ENCODE data around the gene ADD3.

The ADD3 gene

DNA sequence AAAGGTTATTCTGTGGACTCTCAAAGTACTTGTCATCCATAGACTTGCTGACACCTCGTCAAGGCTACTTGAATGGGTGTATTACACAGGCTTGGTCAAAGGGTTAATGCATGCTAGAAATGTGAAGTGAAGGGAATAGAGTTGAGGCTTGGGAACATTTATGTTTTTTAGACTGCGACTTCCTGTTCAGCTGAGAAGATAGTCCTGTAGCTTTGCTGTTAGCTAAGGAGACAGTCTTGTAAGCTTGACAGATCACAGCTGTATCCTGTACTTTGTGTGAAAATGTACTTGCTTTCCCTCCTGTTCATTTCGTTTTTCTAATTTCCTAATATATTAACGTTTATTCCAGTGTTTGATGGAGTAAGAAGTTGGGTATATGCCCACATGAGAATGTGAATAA is 52.1 kb downstream of the ADD3 start:
- no peak for DNase-seq

DNA sequence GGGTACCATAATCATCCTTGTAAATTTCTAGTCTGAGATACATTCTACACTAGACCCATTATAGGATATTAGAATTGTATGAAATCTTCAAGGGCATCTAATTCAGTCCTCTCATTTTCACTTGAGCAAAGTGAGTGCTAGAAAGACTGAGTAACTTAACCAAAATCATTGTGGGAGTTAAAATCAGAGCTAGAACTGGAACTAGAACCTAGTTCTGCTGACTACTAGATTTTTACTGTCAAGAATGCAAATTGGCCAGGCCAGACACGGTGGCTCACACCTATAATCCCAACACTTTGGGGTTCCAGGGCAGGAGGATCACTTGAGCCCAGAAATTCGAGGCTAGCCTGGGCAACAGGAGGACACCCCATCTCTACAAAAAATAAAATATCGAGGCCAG is 53.9 kb downstream of the ADD3 start:
- no peak for DNase-seq

GRCh38 chr10:110065269-110065668 is 57.5 kb downstream of the ADD3 start:
- DNase-seq, result no peak

DNA sequence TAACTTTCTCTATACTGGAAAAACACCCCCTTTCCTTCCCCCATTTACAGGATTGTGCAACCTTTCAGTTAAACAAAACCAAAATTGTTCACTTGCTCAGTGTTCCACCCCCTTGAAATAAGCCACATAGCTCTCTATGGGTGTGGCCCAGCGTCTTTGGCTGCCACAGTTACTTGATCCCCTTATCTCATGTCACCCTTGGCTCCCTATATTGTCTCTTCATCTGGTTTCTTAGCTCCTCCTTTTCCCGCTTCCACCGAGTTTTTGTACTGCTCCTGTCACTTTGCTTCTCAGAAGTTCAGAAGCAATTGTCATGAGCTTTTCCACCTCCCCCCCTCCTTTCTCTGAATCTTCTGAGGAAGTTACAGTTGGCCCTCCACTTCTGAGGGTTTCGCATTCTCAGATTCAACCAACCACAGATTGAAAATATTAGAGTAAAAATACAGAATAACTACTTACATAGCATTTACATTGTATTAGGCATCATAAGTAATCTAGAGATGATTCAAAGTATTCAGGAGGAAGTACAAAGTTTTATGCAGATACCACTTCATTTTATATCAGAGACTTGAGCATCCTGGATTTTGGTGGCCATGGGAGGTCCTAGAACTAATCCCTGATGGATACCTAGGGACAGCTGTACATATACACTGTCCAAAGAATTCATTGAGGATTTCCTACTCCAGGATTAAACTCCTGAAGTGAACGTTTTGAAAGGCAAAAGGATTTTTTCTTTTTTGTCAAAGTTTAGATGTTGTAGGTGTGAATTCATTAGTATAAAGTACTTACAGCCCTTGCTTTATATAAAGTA is 60.4 kb downstream of the ADD3 start:
- DNase-seq, result no peak

GRCh38 chr10:110068780-110069179 is 61.0 kb downstream of the ADD3 start:
- no peak for DNase-seq

DNA sequence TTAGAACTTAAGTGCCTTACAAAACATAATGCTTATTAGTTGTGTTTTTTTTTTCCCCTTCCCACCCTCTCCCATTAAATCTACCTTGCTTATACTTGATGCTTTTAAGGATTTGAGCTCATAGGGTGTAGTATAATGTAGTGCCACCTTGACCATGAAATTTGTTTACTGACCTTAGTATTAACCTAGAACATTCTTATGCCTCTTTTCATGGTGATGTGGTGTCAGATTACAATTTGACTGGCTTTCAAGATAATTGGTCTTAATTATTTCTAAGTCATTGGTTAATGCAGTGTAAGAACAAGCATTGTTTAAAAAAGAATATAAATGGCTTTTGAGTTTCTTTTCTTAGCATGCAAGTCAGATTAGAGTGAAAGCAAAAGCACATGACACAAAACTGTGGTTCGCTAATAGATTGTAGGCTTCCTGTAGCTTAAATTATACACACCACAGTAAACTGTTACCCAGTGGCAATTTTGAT is 61.8 kb downstream of the ADD3 start:
- no peak for DNase-seq

GRCh38 chr10:110073896-110074295 is 66.1 kb downstream of the ADD3 start:
- no peak for DNase-seq

DNA sequence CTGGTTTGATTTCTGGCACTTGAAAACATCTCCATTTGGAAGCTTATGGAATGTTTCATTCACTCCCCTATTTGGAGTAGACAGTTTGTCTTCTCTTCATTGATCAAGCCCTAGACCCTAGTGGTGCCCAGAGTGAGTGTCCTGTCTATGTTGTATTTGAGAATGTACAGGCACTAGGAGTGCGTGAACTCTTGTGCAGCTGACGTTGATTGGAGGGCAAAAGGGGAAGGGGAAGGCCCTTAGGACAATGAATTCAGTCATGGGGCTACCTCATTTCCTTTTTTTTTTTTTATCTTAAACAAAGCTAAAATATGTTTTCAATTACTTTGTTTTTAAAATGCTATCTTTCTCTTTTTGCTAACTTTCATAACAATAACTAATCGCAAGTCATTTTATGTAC is 66.5 kb downstream of the ADD3 start:
- no peak for DNase-seq

DNA sequence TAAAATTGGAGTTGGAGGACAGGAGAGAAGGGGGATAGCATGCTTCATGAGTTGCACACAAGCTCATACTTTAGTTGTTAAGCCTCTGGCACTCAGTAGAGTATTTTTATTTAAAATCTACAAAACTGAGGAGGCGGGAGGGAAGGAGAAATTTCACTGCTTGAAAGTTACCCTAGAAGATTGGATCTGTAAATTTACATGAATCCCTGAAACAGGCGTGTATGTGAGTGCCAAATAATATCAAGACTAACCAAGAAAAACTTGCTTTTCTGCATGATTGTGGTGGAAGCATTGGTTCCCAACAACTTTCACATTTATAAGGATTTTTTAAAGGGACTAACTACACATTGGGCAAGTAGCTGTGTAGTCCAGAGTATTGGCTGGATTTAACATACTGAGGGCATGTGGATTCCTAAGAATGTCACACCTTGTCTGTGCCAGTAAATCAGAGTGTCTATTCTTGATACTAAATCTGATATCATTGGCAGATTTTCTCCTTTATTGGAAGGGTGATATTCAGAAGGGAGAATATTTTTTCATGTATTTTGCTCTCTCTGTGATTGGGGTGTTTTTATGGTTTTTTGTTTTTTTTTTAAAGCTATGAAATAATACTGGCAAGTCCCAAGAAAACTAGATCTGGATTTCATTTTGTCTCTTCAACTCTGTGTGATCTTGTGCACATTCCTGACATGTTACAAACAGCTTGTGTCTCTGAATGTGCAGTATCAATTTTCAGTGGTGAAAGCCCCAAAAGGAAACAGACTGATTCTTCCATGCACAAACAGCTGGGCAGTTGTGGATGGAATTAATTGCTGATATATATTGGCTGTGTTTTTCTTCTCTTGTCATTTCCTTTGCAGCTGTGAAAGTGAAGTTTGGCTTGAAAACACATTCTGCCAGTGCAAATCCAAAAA is 67.2 kb downstream of the ADD3 start:
- no peak for DNase-seq

GRCh38 chr10:110075686-110076085 is 67.9 kb downstream of the ADD3 start:
- no peak for DNase-seq

DNA sequence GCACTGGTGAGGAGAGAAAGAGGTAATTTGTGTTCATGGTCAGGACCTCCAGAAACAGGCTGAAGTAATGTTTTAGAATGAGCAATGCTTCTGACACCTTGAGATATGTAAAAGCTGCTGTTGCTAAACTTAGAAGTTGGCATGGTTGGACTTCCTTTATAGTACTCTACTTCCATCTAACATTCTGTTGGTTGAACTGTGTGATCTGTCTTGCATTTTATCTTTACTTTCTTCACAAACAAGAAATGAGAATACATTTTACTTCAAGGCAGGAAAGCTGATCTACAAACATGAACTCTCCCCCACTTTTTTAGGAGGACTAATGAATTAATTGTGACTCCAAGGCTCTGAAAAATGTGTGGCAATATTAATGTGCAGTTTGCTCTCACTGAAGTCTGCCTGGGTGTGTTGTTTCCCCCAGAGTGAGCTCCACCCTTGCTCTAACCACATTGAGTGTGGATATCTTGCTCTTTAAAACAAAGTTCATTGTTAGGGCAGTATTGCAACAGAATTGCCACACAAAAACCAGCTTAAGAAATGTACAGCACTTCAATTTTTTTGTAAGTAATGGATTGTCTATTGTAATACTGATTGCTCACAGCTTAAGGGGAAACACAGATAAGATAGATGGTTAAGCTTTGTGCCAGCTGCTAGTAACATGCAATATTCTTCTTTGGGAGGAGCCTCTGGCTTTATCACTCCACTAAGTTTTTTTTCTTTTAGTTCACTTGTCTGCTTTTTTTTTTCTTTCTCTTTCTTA is 69.0 kb downstream of the ADD3 start:
- peak in 1 of 56 donors; percentile 12 for DNase-seq

DNA sequence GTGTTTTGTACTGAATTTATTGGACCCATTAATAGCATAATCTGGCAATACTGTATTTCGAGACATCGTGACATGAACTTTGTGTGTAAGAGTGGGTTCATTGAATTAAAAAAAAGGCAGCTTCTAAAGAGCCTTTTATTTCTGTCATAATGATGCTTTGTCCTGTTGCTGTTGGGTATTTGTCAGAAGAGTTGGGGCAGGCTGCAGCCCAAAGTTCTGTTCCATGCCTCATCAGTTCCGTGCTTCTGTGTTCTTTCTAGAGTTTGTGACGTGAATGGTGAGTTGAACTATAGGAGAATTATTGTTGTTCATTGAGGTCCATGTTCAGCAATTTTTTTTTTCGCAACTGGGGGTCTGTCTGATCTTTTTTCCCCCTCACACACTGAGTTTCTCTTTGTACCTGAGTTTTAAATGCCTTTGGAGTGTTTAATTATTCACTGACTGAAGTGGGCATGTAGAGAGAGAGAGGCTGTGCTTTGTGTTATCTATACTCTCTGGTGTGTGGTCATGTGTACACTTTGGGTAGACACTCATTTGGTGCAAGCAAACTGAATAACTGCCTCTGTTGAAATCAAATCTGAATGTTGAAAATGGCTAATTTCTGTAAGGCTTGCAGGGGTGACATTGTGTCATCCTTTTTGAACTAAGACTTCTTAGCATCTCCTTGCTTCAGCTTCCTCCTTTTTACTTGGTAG is 69.8 kb downstream of the ADD3 start:
- peak in 37 of 56 donors; percentile 1 to 79 (median 31) for DNase-seq

DNA sequence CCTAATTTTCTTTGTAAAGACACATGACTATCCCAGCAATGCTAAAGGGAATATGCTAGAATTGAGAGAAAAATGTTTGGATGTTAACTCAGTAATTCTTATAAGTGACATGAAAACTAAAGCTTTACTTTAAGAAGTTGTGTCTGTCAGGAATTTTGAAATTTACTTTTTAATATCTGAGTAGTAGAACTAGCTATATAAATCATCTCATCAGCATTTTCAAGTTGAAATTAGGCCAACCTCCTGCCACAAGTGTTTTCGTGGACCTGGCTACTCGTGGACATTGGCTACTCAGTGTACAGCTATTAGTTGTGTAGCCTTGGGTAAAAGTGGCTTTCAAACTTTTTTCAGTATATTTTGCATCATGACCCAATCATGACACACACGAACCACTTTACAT is 70.5 kb downstream of the ADD3 start:
- DNase-seq, result no peak

- DNase-seq, result peak in 22 of 56 donors; percentile 3 to 58 (median 19)
These were observed 74.1 kb downstream of the ADD3 start for GRCh38 chr10:110081911-110082310.

DNA sequence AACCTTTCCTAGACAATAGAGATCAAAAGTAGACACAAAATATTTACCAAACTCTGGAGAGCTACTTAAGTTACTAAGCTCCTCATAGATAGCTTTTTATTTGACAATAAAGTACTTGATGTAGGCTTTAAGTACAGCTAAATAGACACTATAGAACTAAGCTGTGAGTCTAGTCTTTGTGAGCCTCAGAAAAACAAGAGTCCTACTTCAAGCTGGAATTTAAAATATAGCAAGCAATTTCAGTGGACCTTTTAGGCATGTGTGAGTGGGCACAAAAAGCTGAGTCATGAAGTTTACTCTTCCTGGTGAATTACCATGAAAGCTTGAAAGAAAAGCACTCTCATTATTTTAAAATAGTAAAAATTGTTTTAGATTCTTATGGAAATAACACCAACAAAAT is 76.1 kb downstream of the ADD3 start:
- DNase-seq, result no peak

DNA sequence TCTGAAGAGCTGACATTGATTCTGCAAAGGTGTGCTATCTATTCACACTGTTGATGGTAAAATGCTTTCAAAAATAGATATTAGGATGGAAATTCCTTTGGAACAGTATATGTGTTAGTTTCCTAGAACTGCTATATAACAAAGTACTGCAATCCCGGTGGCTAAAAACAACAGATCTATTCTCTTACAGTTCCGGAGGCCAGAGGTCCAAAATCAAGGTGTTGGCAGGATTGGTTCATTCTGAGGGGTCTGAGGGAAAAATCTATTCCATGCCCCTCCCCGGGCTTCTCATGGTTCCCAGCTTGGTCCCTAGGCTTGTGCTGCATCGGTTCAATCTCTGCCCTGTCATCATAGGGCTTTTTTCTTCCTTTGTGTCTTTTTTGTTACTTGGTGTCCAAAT is 79.9 kb downstream of the ADD3 start:
- DNase-seq, result no peak

DNA sequence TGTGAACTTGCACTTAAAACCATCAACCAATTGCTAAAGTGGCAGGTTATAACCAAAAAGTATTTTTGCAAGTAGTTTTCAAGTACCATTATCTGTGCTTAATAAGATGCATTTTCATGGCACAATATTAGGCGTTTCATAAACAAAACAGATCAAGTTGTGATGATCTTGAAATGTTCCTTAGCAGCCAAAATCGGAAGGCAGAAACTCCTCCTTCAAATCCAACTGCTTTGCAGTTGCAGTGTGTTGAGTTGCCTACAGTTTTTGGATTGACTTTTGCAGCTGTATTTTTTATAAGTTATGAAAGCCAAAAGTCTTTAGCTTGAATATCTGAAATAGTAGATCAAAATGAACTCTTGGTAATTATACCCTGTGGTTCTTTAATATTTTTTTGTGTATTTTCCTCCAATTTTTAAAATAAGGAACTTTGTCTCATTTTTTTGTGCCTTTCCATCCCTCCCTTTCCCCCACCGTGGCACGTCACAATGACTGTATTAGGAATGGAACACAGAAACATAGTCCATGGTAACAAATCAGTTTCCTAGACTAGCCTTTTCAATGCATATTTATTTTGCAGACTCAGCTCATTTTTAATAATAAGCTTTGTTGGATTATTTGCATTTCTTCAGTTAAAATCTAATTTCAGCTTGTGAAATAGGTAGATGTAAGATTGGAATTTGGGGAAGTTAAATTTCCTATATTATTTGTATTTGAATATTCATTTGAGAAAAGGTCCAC is 80.8 kb downstream of the ADD3 start:
- DNase-seq, result no peak

DNA sequence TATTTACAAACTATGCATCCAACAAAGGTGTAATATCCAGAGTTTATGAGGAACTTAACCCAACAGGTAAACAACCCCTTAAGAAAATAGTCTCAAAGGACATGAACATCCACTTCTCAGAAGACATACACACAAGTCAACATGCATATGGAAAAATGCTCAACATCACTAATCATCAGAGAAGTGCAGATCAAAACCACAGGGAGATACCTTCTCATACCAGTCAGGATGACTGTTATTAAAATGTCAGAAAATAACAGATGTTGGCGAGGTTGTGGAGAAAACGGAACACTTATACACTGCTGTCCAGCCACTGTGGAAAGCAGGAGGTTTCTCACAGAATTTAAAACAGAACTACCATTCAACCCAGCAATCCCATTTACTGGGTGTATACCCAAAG is 84.0 kb downstream of the ADD3 start:
- DNase-seq, result no peak

DNA sequence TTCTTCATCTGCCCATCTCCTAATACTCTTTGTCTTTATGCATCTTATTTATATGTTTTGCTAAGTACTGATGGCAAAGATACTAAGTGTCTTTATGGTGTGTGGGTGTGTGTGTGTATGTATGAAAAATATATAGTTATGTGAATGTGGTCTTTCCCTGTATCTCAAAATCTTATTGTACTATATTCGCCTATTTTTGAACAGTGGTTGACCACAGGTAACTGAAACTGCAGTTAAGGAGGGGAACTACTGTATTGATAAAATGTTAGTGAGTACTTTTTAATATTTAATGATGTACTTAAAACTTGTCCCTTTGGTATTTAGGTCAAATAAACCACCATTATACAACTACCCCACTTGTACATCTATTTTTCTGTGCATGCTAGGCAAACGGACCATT is 85.9 kb downstream of the ADD3 start:
- no peak for DNase-seq

- no peak for DNase-seq
These were observed 87.0 kb downstream of the ADD3 start for GRCh38 chr10:110094786-110095185.
